HG03135 (cell line): Measurements from ENCODE around the gene GRB10.

ENCODE experiments used
- ATAC-seq: cut with Tn5 transposase; IDR thresholded peaks from one replicate; pipeline ENCODE4 v1.9.1; 2021; ENCODE audit warnings: mild to moderate bottlenecking, moderate library complexity; ENCODE audit not compliant: unreplicated experiment

The GRB10 gene

GRCh38 chr7:50803359-50804337, 21.0 kb upstream of the GRB10 start:
- ATAC-seq: no peak

GRCh38 chr7:50801907-50802306, 19.2 kb upstream of the GRB10 start:
- ATAC-seq: no peak

- ATAC-seq: no peak
These were observed 17.2 kb upstream of the GRB10 start for GRCh38 chr7:50799873-50800272.

GRCh38 chr7:50798126-50798525, 15.4 kb upstream of the GRB10 start:
- no peak for ATAC-seq

- ATAC-seq: no peak
These were observed 13.1 kb upstream of the GRB10 start for GRCh38 chr7:50795831-50796230.

- ATAC-seq: no peak
These were observed 12.6 kb upstream of the GRB10 start for GRCh38 chr7:50795253-50795652.

- ATAC-seq: no peak
These were observed 11.4 kb upstream of the GRB10 start for GRCh38 chr7:50793947-50794570.

- ATAC-seq: no peak
These were observed 10.6 kb upstream of the GRB10 start for GRCh38 chr7:50793120-50793946.

GRCh38 chr7:50792342-50793119, 9.8 kb upstream of the GRB10 start:
- no peak for ATAC-seq

- no peak for ATAC-seq
These were observed 9.2 kb upstream of the GRB10 start for GRCh38 chr7:50791938-50792341.

GRCh38 chr7:50791363-50791937, 8.8 kb upstream of the GRB10 start:
- ATAC-seq: no peak

GRCh38 chr7:50790381-50790780, 7.7 kb upstream of the GRB10 start:
- no peak for ATAC-seq

GRCh38 chr7:50788382-50788781, 5.7 kb upstream of the GRB10 start:
- no peak for ATAC-seq

GRCh38 chr7:50787825-50788224, 5.1 kb upstream of the GRB10 start:
- no peak for ATAC-seq

- ATAC-seq: no peak
These were observed 2.6 kb upstream of the GRB10 start for GRCh38 chr7:50785346-50785745.

GRCh38 chr7:50783801-50784507, 1.3 kb upstream of the GRB10 start:
- no peak for ATAC-seq

GRCh38 chr7:50783303-50783702, 607 bp upstream of the GRB10 start:
- ATAC-seq: no peak

GRCh38 chr7:50781381-50782293, 1.1 kb downstream of the GRB10 start:
- ATAC-seq: no peak

GRCh38 chr7:50780436-50780835, 2.3 kb downstream of the GRB10 start:
- no peak for ATAC-seq
